WTC11 (cell line): ENCODE results near the gene FAH. TPM values are rescaled to one million over a fixed set of nuclear protein-coding genes. Genes with fewer than 3 reads are reported as not detected.

Experiments
- ATAC-seq: fragments of 200-7000 bp; cut with Tn5 transposase; 2 replicates; pipeline ENCODE4 v1.10.0; 2021; ENCODE audit warnings: mild to moderate bottlenecking, moderate library complexity
- CTCF ChIA-PET: fragments of 300-600 bp; sonication (Branson Sonifier 250); formaldehyde crosslinking; loops from one replicate; lab custom pipeline; 2021; ENCODE audit warnings: antibody characterized with exemption; lab: Charles Lee
- POLR2A ChIA-PET: fragments of 350-600 bp; sonication (Branson Sonifier 250); formaldehyde crosslinking; loops from one replicate; lab custom pipeline; 2021; ENCODE audit warnings: antibody characterized with exemption; lab: Charles Lee
- DNase-seq: peaks from one replicate; pipeline ENCODE4 v3.0.0; 2021; ENCODE audit warnings: low spot score
- H3K27ac Mint-ChIP-seq: 2 replicates; pipeline ENCODE4 v1.8.0; 2021; ENCODE audit warnings: mixed read lengths
- H3K27me3 Mint-ChIP-seq: 2 replicates; pipeline ENCODE4 v1.8.0; 2021; ENCODE audit warnings: low read depth, mild to moderate bottlenecking, moderate library complexity, mixed read lengths
- H3K36me3 Mint-ChIP-seq: 2 replicates; pipeline ENCODE4 v1.8.0; 2021; ENCODE audit warnings: mixed read lengths
- H3K4me1 Mint-ChIP-seq: 2 replicates; pipeline ENCODE4 v1.8.0; 2022; ENCODE audit warnings: mixed read lengths
- H3K4me3 Mint-ChIP-seq: 2 replicates; pipeline ENCODE4 v1.8.0; 2021; ENCODE audit warnings: mild to moderate bottlenecking, moderate library complexity, mixed read lengths
- H3K9me3 Mint-ChIP-seq: 2 replicates; pipeline ENCODE4 v1.8.0; 2021; ENCODE audit warnings: mixed read lengths
- ATF1 ChIP-seq: sonication (generic); formaldehyde crosslinking; IDR thresholded peaks from 2 replicates; pipeline ENCODE4 v1.8.1; 2023; ENCODE audit warnings: mild to moderate bottlenecking, moderate library complexity, missing genetic modification reagents
- CBFB ChIP-seq: sonication (generic); formaldehyde crosslinking; IDR thresholded peaks from 2 replicates; pipeline ENCODE4 v1.8.1; 2022; ENCODE audit warnings: mild to moderate bottlenecking, low read depth, missing genetic modification reagents
- CREB1 ChIP-seq: sonication (generic); formaldehyde crosslinking; IDR thresholded peaks from 2 replicates; pipeline ENCODE4 v1.8.0; 2023; ENCODE audit warnings: mild to moderate bottlenecking, missing genetic modification reagents
- EMX1 ChIP-seq: fragments of 250-450 bp; sonication (Bioruptor Pico); IDR thresholded peaks from 2 replicates; pipeline ENCODE4 v1.8.0; 2021; ENCODE audit warnings: mild to moderate bottlenecking
- ETV6 ChIP-seq: sonication (generic); formaldehyde crosslinking; IDR thresholded peaks from 2 replicates; pipeline ENCODE4 v1.8.1; 2022; ENCODE audit warnings: mild to moderate bottlenecking, missing genetic modification reagents
- FOXJ3 ChIP-seq: sonication (generic); formaldehyde crosslinking; IDR thresholded peaks from 2 replicates; pipeline ENCODE4 v1.9.0; 2021; ENCODE audit warnings: missing genetic modification reagents, mild to moderate bottlenecking, borderline replicate concordance
- FOXK1 ChIP-seq: sonication (generic); formaldehyde crosslinking; IDR thresholded peaks from 2 replicates; pipeline ENCODE4 v1.8.0; 2022; ENCODE audit warnings: mild to moderate bottlenecking, moderate library complexity, missing genetic modification reagents
- GABPB1 ChIP-seq: sonication (generic); formaldehyde crosslinking; IDR thresholded peaks from 2 replicates; pipeline ENCODE4 v1.8.1; 2023; ENCODE audit warnings: mild to moderate bottlenecking, missing genetic modification reagents
- JAZF1 ChIP-seq: fragments of 250-450 bp; sonication (Bioruptor Pico); IDR thresholded peaks from 2 replicates; pipeline ENCODE4 v1.9.0; 2021; ENCODE audit warnings: moderate library complexity, mild to moderate bottlenecking, inconsistent platforms
- KAT7 ChIP-seq: sonication (generic); formaldehyde crosslinking; IDR thresholded peaks from 2 replicates; pipeline ENCODE4 v1.8.1; 2023; ENCODE audit warnings: missing genetic modification reagents, mild to moderate bottlenecking, borderline replicate concordance
- NR3C1 ChIP-seq: sonication (generic); formaldehyde crosslinking; conservative IDR thresholded peaks from 2 replicates; pipeline ENCODE4 v1.8.1; 2023; ENCODE audit warnings: low read depth, mild to moderate bottlenecking, missing genetic modification reagents
- RORB ChIP-seq: fragments of 250-450 bp; sonication (Bioruptor Pico); IDR thresholded peaks from 2 replicates; pipeline ENCODE4 v1.9.0; 2021; ENCODE audit warnings: mild to moderate bottlenecking
- SOX15 ChIP-seq: fragments of 250-450 bp; sonication (Bioruptor Pico); IDR thresholded peaks from 2 replicates; pipeline ENCODE4 v1.9.0; 2021; ENCODE audit warnings: mild to moderate bottlenecking
- TEAD1 ChIP-seq: sonication (generic); formaldehyde crosslinking; IDR thresholded peaks from 2 replicates; pipeline ENCODE4 v1.8.0; 2022; ENCODE audit warnings: mild to moderate bottlenecking, missing genetic modification reagents
- ZBTB21 ChIP-seq: sonication (generic); formaldehyde crosslinking; IDR thresholded peaks from 2 replicates; pipeline ENCODE4 v1.8.1; 2023; ENCODE audit warnings: mild to moderate bottlenecking, missing genetic modification reagents, borderline replicate concordance
- ZNF396 ChIP-seq: fragments of 250-450 bp; sonication (Bioruptor Pico); IDR thresholded peaks from 2 replicates; pipeline ENCODE4 v1.8.0; 2021; ENCODE audit warnings: mild to moderate bottlenecking, moderate library complexity, borderline replicate concordance
- ZNF671 ChIP-seq: fragments of 250-450 bp; sonication (Bioruptor Pico); IDR thresholded peaks from 2 replicates; pipeline ENCODE4 v1.8.0; 2021; ENCODE audit warnings: mild to moderate bottlenecking
- total RNA-seq: library from RNA; stranded (reverse); gene quantifications from 3 replicates; pipeline ENCODE4 v1.2.3, GENCODE V29; 2021
- TF ChIP-seq, protein P1 (sequence below): fragments of 250-450 bp; sonication (Bioruptor Pico); IDR thresholded peaks from 2 replicates; pipeline ENCODE4 v1.9.0; 2021; ENCODE audit warnings: moderate library complexity, mild to moderate bottlenecking, inconsistent platforms, borderline replicate concordance
- TF ChIP-seq, protein P2 (sequence below): sonication (generic); formaldehyde crosslinking; IDR thresholded peaks from 2 replicates; pipeline ENCODE4 v1.8.0; 2023; ENCODE audit warnings: mild to moderate bottlenecking, missing genetic modification reagents
- TF ChIP-seq, protein P3 (sequence below): sonication (generic); formaldehyde crosslinking; IDR thresholded peaks from 2 replicates; pipeline ENCODE4 v1.8.1; 2022; ENCODE audit warnings: low read depth, mild to moderate bottlenecking, moderate library complexity, missing genetic modification reagents, borderline replicate concordance
- TF ChIP-seq, protein P4 (sequence below): sonication (generic); formaldehyde crosslinking; IDR thresholded peaks from 2 replicates; pipeline ENCODE4 v1.8.1; 2022; ENCODE audit warnings: low read depth, missing genetic modification reagents, borderline replicate concordance
- TF ChIP-seq, protein P5 (sequence below): sonication (generic); formaldehyde crosslinking; IDR thresholded peaks from 2 replicates; pipeline ENCODE4 v1.8.0; 2022; ENCODE audit warnings: mild to moderate bottlenecking, missing genetic modification reagents
- TF ChIP-seq, protein P6 (sequence below): sonication (generic); formaldehyde crosslinking; IDR thresholded peaks from 2 replicates; pipeline ENCODE4 v1.8.1; 2022; ENCODE audit warnings: mild to moderate bottlenecking, missing genetic modification reagents, moderate library complexity, borderline replicate concordance
- TF ChIP-seq, protein P7 (sequence below): sonication (generic); formaldehyde crosslinking; IDR thresholded peaks from 2 replicates; pipeline ENCODE4 v1.8.1; 2023; ENCODE audit warnings: mild to moderate bottlenecking, missing genetic modification reagents, moderate library complexity

The FAH gene
- total RNA-seq, 1 experiment from 2014 or later = 22.8 TPM

DNA sequence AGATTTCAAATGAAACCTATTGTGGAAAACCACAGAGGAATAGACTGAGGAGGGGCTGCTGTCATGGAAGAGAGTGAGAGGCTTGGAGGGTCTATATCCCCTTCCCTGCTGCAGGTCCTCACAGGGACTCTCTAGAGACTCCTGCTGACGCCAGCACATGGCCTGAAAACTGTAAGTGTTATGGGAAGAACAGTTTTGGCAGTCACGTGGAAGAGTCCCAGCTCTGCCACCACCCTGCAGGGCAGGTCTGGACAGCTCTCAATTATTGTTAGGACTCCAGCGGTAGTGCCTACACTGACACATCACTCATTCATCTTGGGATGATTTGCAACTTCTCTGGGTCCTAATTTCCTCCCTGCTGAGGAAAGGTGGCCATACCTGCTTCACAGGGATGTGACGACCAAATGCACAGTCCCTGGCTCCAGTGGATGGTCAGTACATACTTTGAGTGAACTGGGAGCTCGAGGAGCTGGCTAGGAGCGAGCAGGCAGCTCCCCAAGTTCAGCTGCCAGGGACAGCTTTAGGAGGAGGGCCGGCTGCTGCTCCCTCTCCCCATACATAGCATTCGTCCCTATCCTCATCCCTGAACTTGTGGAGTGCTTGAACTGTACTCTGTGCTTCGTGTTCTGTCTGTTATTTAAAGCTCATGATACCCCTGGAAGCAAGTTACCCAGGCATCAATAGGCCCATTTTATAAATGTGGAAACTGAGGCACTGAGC lies 50.0 kb downstream of the FAH start:
- Mint-ChIP-seq H3K4me1 (peaks cover 29% of the 10 kb centered on the region), H3K9me3 (no peaks in the 10 kb centered on the region), H3K27me3 (no peaks in the 10 kb centered on the region; the same call in 1 of the 2 replicates), H3K4me3 (no peak overlapping the region), H3K36me3 (no peaks in the 10 kb centered on the region), H3K27ac (no peak overlapping the region)
- ChIA-PET CTCF (interaction anchor here (0.6 to 1.5 kb wide), 3 partner anchors 106 to 663 kb away, joined by 3 to 5 read pairs (median 4); no protein-coding TSS in a partner anchor), POLR2A (no interaction called here)
- ATAC-seq = no peak
- no peak for DNase-seq
- TF ChIP-seq ZNF396 (CRISPR knock-in tag) (no peak), RORB (no peak), EMX1 (no peak), ETV6 (no peak), FOXJ3 (CRISPR knock-in tag) (no peak), SOX15 (CRISPR knock-in tag) (no peak), KAT7 (CRISPR knock-in tag) (no peak), GABPB1 (no peak), ZBTB21 (CRISPR knock-in tag) (no peak), JAZF1 (CRISPR knock-in tag) (no peak), FOXK1 (CRISPR knock-in tag) (no peak)
- TF ChIP-seq, protein P1, sequence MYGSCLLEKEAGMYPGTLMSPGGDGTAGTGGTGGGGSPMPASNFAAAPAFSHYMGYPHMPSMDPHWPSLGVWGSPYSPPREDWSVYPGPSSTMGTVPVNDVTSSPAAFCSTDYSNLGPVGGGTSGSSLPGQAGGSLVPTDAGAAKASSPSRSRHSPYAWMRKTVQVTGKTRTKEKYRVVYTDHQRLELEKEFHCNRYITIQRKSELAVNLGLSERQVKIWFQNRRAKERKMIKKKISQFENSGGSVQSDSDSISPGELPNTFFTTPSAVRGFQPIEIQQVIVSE = no peak
- TF ChIP-seq, protein P2, sequence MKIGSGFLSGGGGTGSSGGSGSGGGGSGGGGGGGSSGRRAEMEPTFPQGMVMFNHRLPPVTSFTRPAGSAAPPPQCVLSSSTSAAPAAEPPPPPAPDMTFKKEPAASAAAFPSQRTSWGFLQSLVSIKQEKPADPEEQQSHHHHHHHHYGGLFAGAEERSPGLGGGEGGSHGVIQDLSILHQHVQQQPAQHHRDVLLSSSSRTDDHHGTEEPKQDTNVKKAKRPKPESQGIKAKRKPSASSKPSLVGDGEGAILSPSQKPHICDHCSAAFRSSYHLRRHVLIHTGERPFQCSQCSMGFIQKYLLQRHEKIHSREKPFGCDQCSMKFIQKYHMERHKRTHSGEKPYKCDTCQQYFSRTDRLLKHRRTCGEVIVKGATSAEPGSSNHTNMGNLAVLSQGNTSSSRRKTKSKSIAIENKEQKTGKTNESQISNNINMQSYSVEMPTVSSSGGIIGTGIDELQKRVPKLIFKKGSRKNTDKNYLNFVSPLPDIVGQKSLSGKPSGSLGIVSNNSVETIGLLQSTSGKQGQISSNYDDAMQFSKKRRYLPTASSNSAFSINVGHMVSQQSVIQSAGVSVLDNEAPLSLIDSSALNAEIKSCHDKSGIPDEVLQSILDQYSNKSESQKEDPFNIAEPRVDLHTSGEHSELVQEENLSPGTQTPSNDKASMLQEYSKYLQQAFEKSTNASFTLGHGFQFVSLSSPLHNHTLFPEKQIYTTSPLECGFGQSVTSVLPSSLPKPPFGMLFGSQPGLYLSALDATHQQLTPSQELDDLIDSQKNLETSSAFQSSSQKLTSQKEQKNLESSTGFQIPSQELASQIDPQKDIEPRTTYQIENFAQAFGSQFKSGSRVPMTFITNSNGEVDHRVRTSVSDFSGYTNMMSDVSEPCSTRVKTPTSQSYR (CRISPR knock-in tag) = no peak
- TF ChIP-seq, protein P3, sequence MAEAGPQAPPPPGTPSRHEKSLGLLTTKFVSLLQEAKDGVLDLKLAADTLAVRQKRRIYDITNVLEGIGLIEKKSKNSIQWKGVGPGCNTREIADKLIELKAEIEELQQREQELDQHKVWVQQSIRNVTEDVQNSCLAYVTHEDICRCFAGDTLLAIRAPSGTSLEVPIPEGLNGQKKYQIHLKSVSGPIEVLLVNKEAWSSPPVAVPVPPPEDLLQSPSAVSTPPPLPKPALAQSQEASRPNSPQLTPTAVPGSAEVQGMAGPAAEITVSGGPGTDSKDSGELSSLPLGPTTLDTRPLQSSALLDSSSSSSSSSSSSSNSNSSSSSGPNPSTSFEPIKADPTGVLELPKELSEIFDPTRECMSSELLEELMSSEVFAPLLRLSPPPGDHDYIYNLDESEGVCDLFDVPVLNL = no peak
- TF ChIP-seq, protein P4, sequence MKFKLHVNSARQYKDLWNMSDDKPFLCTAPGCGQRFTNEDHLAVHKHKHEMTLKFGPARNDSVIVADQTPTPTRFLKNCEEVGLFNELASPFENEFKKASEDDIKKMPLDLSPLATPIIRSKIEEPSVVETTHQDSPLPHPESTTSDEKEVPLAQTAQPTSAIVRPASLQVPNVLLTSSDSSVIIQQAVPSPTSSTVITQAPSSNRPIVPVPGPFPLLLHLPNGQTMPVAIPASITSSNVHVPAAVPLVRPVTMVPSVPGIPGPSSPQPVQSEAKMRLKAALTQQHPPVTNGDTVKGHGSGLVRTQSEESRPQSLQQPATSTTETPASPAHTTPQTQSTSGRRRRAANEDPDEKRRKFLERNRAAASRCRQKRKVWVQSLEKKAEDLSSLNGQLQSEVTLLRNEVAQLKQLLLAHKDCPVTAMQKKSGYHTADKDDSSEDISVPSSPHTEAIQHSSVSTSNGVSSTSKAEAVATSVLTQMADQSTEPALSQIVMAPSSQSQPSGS = no peak

DNA sequence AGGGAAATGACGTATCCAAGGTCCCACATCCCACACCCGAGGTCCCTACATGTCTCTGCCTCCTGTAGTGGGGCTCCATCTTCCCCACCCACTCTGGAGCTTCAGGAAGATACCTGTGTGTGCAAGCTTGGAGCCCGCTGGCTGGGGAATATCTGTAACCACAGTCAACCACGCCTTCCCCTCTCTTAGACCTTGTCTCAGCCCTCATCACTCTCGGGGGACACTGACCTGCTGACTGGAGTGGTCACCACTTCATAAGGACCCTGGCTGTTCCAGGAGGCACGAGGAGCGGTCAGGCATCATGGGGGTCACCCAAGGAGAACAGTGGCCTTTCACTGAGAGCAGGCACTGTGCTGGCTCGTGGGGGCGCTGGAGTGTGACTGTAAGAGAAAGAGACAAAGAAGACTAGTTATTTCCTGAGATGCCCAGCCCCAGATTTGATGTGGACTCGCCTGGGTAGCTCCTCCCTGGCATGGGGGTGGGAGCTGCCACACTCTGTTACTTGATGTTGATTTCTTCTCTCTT lies 50.6 kb downstream of the FAH start:
- no peaks in the 10 kb centered on the region; the same call in 1 of the 2 replicates for H3K27me3 Mint-ChIP-seq
- peak; percentile 27 for DNase-seq
- CTCF ChIA-PET = interaction anchor here (0.6 to 1.5 kb wide), 5 partner anchors 50 to 662 kb away, joined by 3 to 5 read pairs (median 3); partner anchors contain the start of gene FAH
- H3K4me1 Mint-ChIP-seq = peaks cover 32% of the 10 kb centered on the region
- no peaks in the 10 kb centered on the region for H3K36me3 Mint-ChIP-seq
- no peak overlapping the region for H3K27ac Mint-ChIP-seq
- ATAC-seq = peak; percentile 55
- no peak overlapping the region for H3K4me3 Mint-ChIP-seq
- H3K9me3 Mint-ChIP-seq = no peaks in the 10 kb centered on the region
- POLR2A ChIA-PET = no interaction called here
- TF ChIP-seq, protein P5, sequence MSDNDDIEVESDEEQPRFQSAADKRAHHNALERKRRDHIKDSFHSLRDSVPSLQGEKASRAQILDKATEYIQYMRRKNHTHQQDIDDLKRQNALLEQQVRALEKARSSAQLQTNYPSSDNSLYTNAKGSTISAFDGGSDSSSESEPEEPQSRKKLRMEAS (CRISPR knock-in tag) = no peak
- no peak for TF ChIP-seq ETV6
- no peak for TF ChIP-seq ATF1 (CRISPR knock-in tag)
- no peak for TF ChIP-seq CREB1 (CRISPR knock-in tag)
- no peak for TF ChIP-seq TEAD1
- TF ChIP-seq, protein P2 (CRISPR knock-in tag) = no peak
- TF ChIP-seq, protein P6, sequence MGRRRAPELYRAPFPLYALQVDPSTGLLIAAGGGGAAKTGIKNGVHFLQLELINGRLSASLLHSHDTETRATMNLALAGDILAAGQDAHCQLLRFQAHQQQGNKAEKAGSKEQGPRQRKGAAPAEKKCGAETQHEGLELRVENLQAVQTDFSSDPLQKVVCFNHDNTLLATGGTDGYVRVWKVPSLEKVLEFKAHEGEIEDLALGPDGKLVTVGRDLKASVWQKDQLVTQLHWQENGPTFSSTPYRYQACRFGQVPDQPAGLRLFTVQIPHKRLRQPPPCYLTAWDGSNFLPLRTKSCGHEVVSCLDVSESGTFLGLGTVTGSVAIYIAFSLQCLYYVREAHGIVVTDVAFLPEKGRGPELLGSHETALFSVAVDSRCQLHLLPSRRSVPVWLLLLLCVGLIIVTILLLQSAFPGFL = no peak
- TF ChIP-seq, protein P7, sequence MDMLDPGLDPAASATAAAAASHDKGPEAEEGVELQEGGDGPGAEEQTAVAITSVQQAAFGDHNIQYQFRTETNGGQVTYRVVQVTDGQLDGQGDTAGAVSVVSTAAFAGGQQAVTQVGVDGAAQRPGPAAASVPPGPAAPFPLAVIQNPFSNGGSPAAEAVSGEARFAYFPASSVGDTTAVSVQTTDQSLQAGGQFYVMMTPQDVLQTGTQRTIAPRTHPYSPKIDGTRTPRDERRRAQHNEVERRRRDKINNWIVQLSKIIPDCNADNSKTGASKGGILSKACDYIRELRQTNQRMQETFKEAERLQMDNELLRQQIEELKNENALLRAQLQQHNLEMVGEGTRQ (CRISPR knock-in tag) = no peak
- no peak for TF ChIP-seq ZNF671
- no peak for TF ChIP-seq CBFB (CRISPR knock-in tag)
- TF ChIP-seq NR3C1 (CRISPR knock-in tag) = no peak
